Gastrocnemius medialis (tissue), 4 donors: Measurements from ENCODE around the gene TMEM86B.

Experiments
- POLR2A ChIP-seq, 2 donors: fragments of 450-650 bp; IDR thresholded peaks; one replicate each; pipeline ENCODE4 v1.6.1; 2017; ENCODE audit warnings: antibody characterized with exemption in 2 of 2, mild to moderate bottlenecking in 2 of 2, moderate library complexity in 2 of 2
- TF ChIP-seq, protein P1 (sequence below), 5 experiments: fragments of 450-650 bp in 3 of 5; fragments of 200-600 bp in 2 of 5; sonication (generic) in 2 of 5; IDR thresholded peaks in 4 of 5; conservative IDR thresholded peaks in 1 of 5; 1 replicate in 4 of 5; 2 replicates in 1 of 5; pipeline ENCODE4 v1.5.1; 2016 to 2019; ENCODE audit warnings: antibody characterized with exemption in 5 of 5, mild to moderate bottlenecking in 3 of 5, moderate library complexity in 3 of 5

DNA sequence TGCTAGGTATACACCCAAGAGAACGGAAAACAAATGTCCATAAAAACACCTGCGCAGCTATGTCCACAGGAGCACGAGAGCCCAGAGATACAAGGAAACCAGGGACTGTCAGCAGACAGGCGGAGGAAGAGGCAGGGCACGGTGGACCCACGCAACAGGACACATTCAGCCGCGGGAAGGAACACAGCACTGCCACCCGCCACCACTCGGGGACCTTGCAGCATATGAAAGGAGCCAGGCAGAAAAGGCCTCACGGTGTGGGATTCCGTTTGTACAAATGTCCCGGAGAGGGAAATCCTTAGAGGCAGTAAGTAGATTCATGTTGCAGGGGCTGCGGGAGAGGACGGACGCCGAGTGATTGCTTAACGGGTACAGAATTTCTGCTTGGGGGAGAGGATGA is 43.6 kb upstream of the TMEM86B start:
- TF ChIP-seq, protein P1, sequence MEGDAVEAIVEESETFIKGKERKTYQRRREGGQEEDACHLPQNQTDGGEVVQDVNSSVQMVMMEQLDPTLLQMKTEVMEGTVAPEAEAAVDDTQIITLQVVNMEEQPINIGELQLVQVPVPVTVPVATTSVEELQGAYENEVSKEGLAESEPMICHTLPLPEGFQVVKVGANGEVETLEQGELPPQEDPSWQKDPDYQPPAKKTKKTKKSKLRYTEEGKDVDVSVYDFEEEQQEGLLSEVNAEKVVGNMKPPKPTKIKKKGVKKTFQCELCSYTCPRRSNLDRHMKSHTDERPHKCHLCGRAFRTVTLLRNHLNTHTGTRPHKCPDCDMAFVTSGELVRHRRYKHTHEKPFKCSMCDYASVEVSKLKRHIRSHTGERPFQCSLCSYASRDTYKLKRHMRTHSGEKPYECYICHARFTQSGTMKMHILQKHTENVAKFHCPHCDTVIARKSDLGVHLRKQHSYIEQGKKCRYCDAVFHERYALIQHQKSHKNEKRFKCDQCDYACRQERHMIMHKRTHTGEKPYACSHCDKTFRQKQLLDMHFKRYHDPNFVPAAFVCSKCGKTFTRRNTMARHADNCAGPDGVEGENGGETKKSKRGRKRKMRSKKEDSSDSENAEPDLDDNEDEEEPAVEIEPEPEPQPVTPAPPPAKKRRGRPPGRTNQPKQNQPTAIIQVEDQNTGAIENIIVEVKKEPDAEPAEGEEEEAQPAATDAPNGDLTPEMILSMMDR (IDR thresholded peaks at IDR 0.05 in 4 of 5, conservative IDR thresholded peaks at IDR 0.05 in 1 of 5) = no peak
- no peak for TF ChIP-seq POLR2A (IDR thresholded peaks at IDR 0.05)
